Measurements from ENCODE around the gene MKKS.
A peak's percentile ranks its signal among the peaks of the same experiment; 100 is the strongest.
"Not testable (repeated sequence)": the region's sequence is repeated elsewhere in the genome, so short reads cannot be mapped to it uniquely, and the experiment has no call there.

The MKKS gene

DNA sequence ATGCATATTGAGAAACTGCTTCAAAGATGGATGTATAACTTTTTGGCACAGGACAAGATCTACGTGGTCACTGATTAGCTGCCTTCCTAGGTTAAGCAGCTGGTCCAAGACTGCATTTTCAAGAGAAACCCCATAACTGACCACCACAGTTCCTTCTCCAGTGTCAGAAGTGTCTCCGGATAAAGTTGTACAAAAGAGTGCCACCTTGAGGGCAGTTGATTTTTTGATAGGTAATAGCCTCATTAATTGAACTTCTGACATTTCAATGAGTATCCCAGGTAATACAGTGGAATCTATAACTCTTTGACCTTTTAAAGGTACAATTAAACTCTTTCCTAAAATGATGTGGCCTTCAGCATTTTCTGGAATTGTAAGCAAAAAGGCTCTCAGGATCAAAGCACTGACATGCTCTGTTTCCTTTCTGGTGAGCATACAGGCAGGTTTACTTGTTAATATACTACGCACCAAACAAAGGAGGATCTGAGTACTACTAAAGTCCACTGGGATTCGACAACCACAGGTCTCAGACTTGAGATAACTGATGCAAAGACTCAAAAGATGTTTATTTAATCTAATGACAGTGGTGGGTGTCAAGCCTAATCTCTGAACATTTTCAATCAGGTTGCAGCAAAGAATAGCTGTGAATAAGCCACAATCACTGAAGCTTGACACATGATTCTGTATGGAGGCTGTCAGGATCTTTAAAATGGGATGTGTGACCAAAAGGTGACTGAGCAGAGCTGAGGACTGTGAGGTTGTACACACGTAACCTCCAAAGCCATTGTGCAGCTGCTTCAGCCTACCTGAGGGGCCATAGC lies 21.2 kb downstream of the MKKS start:
- DNase-seq (ENCODE audit: low spot score) = peak; percentile 14

GRCh38 chr20:10411673-10412072 lies 22.3 kb downstream of the MKKS start:
- no peak for DNase-seq (ENCODE audit: low spot score)

DNA sequence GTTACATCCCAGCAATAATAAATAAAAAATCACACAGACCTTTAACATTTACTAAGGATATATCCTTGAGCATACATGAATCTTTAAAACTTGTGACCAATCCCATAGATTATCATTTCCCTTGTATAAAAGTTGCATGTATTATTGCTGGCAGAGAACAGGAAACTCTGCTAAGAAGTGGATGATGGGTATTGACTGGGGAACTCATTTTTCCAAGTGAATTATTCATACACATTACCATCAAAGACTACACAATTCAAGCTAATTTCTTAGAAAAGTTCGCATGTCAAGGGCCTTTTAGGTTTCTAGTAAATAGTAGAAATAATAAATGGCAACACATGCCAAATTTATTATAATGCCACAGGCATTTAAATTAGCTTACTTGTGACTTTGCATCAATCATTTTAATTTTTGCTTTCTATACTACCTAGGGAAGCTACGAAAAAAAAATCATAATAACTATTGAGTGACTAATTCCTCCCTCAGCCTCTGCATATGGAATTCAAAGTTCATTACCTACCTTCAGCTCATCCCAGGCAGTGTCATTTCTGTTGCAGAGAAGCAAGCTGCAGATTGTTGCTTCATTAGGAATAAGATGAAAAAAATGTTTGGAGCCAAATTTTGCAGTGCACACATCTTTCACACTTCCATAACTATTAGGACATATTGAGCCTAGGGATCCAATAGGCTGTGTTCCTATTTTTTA lies 25.8 kb downstream of the MKKS start:
- DNase-seq (ENCODE audit: low spot score) = no peak

- no peak for DNase-seq (ENCODE audit: low spot score)
These were observed 29.0 kb downstream of the MKKS start for GRCh38 chr20:10404959-10405530.

DNA sequence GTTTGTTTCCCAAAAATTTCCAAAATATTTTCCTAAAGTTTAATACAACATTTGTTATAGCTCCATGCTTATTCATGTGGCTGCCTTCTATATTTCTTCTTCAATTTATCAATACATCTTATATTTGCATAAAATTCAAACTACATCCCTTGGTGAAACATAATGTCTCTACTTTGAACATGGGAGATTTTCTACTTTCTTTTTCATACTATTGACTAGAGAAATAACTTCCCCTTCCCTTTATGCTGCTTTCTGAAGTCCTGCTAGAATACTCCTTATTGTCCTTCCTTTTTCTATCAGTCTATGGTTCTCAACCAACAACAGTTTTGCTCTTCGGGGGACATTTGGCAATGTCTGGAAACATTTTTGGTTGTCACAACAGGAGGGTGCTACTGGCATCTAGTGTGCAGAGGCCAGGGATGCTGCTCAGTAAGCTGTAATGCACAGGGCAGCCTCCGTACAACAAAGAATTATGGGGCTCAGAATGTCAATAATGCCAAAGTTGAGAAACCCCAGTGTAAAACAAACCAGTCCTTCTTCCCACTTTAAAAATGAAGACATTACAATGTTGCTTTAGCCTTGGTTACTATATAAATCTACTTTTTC lies 29.9 kb downstream of the MKKS start:
- no peak for DNase-seq (ENCODE audit: low spot score)

- no peak for DNase-seq (ENCODE audit: low spot score)
These were observed 30.9 kb downstream of the MKKS start for GRCh38 chr20:10402938-10403608.

DNA sequence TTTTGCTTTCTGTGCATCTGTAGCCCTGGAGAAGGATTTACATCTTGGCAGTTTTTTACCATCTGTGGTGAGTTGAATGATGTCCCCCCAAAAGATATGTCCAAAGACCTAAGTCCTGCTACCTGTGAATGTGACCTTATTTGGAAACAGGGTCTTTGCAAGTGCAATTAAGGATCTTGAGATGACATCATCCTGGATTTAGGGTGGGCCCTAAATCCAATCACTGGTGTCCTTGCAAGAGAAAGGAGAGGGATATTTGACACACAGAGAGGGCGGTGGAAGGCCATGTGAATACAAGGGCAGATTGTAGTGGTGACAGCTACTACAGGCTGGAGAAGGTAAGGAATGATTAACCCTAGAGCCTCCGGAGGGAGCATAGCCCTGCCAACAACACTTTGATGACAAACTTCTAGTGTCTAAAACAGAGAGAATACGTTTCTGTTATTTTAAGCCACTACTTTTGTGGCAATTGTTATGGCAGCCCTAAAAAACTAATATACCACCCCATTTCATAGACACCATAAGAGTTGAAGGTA lies 35.1 kb downstream of the MKKS start:
- DNase-seq (ENCODE audit: low spot score) = no peak

DNA sequence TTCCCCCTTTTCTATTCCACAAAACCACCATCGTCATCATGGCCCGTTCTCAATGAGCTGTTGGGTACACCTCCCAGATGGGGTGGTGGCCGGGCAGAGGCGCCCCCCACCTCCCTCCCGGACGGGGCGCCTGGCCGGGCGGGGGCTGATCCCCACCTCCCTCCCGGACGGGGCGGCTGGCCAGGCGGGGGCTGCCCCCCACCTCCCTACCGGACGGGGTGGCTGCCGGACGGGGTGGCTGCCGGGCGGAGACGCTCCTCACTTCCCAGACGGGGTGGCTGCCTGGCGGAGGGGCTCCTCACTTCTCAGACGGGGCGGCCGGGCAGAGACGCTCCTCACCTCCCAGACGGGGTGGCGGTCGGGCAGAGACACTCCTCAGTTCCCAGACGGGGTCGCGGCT lies 39.3 kb downstream of the MKKS start:
- DNase-seq (ENCODE audit: low spot score) = not testable (repeated sequence)

GRCh38 chr20:10390709-10391108 lies 43.3 kb downstream of the MKKS start:
- no peak for DNase-seq (ENCODE audit: low spot score)

GRCh38 chr20:10388597-10388996 lies 45.4 kb downstream of the MKKS start:
- no peak for DNase-seq (ENCODE audit: low spot score)

DNA sequence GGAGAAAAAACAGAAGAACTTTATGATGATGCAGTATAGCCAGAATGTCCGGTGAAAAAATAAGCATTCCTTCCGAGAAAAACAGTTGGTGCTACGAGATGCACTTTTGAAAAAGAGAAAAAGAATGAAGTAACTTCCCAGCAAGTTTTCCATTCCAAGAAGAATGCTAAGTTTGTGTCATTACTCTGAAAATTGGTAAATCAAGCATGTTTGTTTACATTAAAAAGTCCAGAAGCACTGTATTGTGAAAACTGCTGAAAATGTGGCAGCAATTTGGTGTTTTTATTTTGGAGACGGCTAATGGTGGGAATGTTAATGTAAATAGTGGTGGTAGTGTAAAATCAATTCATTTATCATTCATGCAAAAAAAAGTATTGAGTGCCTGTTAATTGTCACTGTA lies 46.3 kb downstream of the MKKS start:
- DNase-seq (ENCODE audit: low spot score) = no peak

DNA sequence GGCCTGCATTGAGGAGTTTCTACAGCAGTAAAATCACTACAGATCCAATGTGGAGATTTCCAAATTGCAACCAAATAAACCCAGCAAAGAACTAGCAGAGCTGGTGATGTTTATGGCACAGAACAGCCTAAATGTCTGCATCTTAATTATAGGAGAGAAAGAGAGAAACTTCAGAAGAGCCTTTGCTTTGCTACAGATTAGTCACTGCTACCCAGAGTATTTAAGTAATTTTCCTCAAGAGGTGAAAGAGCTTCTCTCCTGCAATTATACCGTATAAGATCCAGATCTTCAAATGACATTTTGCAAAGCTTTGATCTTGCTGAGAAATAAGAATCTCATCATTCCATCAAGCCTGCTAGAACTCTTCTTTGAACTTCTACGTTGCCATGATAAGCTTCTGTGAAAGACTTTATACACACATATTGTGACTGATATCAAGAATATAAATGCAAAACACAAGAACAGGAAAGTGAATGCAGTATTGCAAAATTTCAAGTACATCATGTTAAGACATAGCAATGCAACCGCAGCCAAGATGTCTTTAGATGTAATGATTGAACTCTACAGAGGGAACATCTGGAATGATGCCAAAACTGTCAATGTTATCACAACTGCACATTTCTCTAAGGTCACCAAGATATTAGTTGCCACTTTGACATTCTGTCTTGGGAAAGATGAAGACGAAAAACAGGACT lies 48.0 kb downstream of the MKKS start:
- DNase-seq (ENCODE audit: low spot score) = no peak

DNA sequence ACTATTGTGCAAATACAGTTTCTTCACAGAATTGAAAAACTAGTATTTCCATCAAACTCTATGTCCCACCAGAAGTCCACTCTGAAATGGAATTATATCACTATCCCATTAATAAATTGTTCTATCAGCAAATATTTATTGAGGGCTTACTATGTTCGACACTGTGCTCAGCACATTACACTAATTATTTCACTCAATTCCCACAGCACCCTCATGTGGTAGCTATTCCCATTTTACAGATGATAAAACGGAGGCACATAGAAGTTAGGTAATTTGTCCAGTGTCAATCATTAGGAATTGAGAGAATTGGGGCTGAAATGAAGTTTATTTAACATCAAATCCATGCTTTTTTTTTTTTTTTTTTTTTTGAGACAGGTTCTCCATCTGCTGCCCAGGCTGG lies 52.5 kb downstream of the MKKS start:
- DNase-seq (ENCODE audit: low spot score) = peak; percentile 11

DNA sequence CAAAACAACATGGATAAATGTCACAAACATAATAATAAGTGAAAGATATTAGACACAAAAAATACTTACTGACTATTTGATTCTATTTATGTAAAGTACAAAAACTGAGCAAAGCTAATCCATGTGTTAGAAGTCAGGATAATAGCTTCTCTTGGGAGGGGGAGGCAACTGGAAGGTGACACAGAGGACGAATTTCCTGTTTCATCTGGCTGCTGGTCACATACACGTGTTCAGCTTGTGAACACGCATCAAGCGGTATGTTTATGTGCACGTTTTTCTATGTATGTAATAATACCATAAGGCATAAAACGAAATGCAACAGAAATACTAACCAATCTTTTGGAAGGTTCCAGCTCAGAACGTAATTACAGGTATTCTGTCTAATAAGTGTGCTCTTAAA lies 54.3 kb downstream of the MKKS start:
- no peak for DNase-seq (ENCODE audit: low spot score)

GRCh38 chr20:10376270-10377075 lies 57.5 kb downstream of the MKKS start:
- peak; percentile 85 for DNase-seq (ENCODE audit: low spot score)

DNA sequence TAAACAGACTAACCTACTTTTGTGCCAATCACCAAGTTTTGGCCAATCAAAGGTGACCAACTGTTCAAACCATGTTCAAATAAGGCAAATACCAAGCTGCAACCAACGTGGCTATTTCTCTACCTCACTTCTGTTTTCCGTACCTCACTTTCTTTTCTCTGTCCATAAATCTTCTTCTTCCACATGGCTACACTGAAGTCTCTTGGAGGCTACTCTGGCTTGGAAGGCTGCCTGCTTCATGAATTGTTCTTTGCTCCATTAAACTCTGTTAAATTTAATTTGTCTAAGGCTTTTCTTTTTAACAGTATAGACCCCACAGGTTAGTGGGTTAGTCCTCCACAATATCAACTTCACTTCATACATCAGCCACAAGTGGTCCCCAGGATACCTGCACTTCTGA lies 58.8 kb downstream of the MKKS start:
- DNase-seq (ENCODE audit: low spot score) = no peak

DNA sequence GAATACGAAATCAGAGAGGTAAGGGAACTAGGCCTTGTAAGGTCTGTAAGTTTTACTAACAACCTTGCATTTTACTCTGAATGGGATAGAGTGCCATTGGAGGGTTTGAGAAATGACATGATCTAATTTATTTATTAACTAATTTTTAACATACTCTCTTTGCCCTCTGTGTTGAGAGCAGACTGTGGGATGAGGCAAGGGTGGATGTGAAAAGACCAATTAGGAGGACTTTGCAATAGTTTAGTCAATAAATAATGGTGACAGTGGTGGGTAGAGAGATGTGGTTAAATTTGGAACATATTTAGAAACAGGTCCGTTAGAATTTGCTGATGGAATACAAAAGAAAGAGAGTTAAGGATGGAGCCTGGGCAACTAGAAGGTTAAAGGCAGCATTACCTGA lies 60.0 kb downstream of the MKKS start:
- DNase-seq (ENCODE audit: low spot score) = no peak

- DNase-seq (ENCODE audit: low spot score) = no peak
These were observed 62.6 kb downstream of the MKKS start for GRCh38 chr20:10371467-10371866.

GRCh38 chr20:10370091-10370887 lies 63.7 kb downstream of the MKKS start:
- no peak for DNase-seq (ENCODE audit: low spot score)

GRCh38 chr20:10369723-10370090 lies 64.3 kb downstream of the MKKS start:
- DNase-seq (ENCODE audit: low spot score) = peak; percentile 86

Measured in kidney tubule cell (primary cell).